HEK293 (cell line): Measurements from ENCODE around the gene PIP4K2A.
"Not testable (repeated sequence)": the region's sequence is repeated elsewhere in the genome, so short reads cannot be mapped to it uniquely, and the experiment has no call there.

ENCODE experiments used
- CTCF ChIP-seq: fragments of 450-650 bp; formaldehyde crosslinking; IDR thresholded peaks from 2 replicates; pipeline ENCODE4 v1.5.1; 2016; ENCODE audit warnings: missing biosample characterization, missing genetic modification characterization
- KLF1 ChIP-seq: fragments of 450-650 bp; formaldehyde crosslinking; IDR thresholded peaks from 2 replicates; pipeline ENCODE4 v1.5.1; 2016; ENCODE audit warnings: missing biosample characterization, missing genetic modification characterization
- REPIN1 ChIP-seq: fragments of 450-650 bp; formaldehyde crosslinking; IDR thresholded peaks from 2 replicates; pipeline ENCODE4 v1.5.1; 2017; ENCODE audit warnings: missing biosample characterization, missing genetic modification characterization, low read depth
- ZBTB21 ChIP-seq: fragments of 450-650 bp; formaldehyde crosslinking; IDR thresholded peaks from 2 replicates; pipeline ENCODE4 v1.5.1; 2017; ENCODE audit warnings: missing biosample characterization, missing genetic modification characterization
- ZNF133 ChIP-seq: fragments of 450-650 bp; formaldehyde crosslinking; IDR thresholded peaks from 2 replicates; pipeline ENCODE4 v1.5.1; 2016; ENCODE audit warnings: missing biosample characterization, missing genetic modification characterization
- ZNF146 ChIP-seq: fragments of 450-650 bp; formaldehyde crosslinking; IDR thresholded peaks from 2 replicates; pipeline ENCODE4 v1.5.1; 2016; ENCODE audit warnings: missing biosample characterization, missing genetic modification characterization
- ZNF423 ChIP-seq: fragments of 450-650 bp; formaldehyde crosslinking; IDR thresholded peaks from 2 replicates; pipeline ENCODE4 v1.5.1; 2016; ENCODE audit warnings: missing biosample characterization, missing genetic modification characterization
- ZNF747 ChIP-seq: fragments of 450-650 bp; formaldehyde crosslinking; IDR thresholded peaks from 2 replicates; pipeline ENCODE4 v1.5.1; 2016; ENCODE audit warnings: missing biosample characterization, missing genetic modification characterization

GRCh38 chr10:22508214-22508613 lies 206.2 kb downstream of the PIP4K2A start:
- TF ChIP-seq ZNF133, CTCF, KLF1, ZBTB21, ZNF747, REPIN1, ZNF423 (tag by site-specific recombination): not testable (repeated sequence)
- peak; percentile 98 for TF ChIP-seq ZNF146 (tag by site-specific recombination)
